ENCODE data around the gene GP1BA.

The GP1BA gene

GRCh38 chr17:4951486-4951885 lies 19.4 kb downstream of the GP1BA start:
- no peak for DNase-seq

- DNase-seq, result no peak
Measured at GRCh38 chr17:4953451-4953961, 21.4 kb downstream of the GP1BA start.

- no peak for DNase-seq
Measured at GRCh38 chr17:4955091-4955490, 23.0 kb downstream of the GP1BA start.

- no peak for DNase-seq
Measured at GRCh38 chr17:4956493-4957061, 24.5 kb downstream of the GP1BA start.

- no peak for DNase-seq
Measured at GRCh38 chr17:4958102-4958501, 26.0 kb downstream of the GP1BA start.

GRCh38 chr17:4959261-4959965 lies 27.3 kb downstream of the GP1BA start:
- DNase-seq, result no peak

- DNase-seq, result peak in 1 of 2 experiments; percentile 10
Measured at GRCh38 chr17:4960279-4960922, 28.3 kb downstream of the GP1BA start.

- no peak for DNase-seq
Measured at GRCh38 chr17:4965311-4965986, 33.4 kb downstream of the GP1BA start.

GRCh38 chr17:4966844-4967538 lies 34.9 kb downstream of the GP1BA start:
- peak; percentile 97 for DNase-seq

- peak; percentile 78 to 81 for DNase-seq
Measured at GRCh38 chr17:4967539-4968485, 35.7 kb downstream of the GP1BA start, which contains the start of gene SPAG7. TSS of gene SPAG7 (minus strand) at chr17:4967817. CDS start at chr17:4967804, 13 bp downstream.

GRCh38 chr17:4968486-4969046 lies 36.5 kb downstream of the GP1BA start:
- DNase-seq, result no peak

GRCh38 chr17:4969047-4969550 lies 37.0 kb downstream of the GP1BA start:
- DNase-seq, result no peak

- DNase-seq, result no peak
Measured at GRCh38 chr17:4969551-4970173, 37.6 kb downstream of the GP1BA start.

- no peak for DNase-seq
Measured at GRCh38 chr17:4970273-4970672, 38.2 kb downstream of the GP1BA start.

GRCh38 chr17:4971826-4972225 lies 39.7 kb downstream of the GP1BA start:
- no peak for DNase-seq

- no peak for DNase-seq
Measured at GRCh38 chr17:4972322-4972721, 40.2 kb downstream of the GP1BA start.

GRCh38 chr17:4972752-4973151 lies 40.7 kb downstream of the GP1BA start:
- no peak for DNase-seq

- DNase-seq, result no peak
Measured at GRCh38 chr17:4973256-4974114, 41.4 kb downstream of the GP1BA start.

- no peak for DNase-seq
Measured at GRCh38 chr17:4974115-4974670, 42.1 kb downstream of the GP1BA start.
